H54 (cell line): ENCODE measurements around the gene LENG8.

ENCODE experiments used
- DNase-seq: peaks from one replicate; pipeline ENCODE4 v3.0.0; 2011; ENCODE audit warnings: low spot score, mixed read lengths; ENCODE audit not compliant: insufficient read length
- FAIRE-seq: peaks from 3 replicates; lab custom pipeline; 2011; peaks lifted over from hg19 to GRCh38; lab: Jason Lieb, UNC
- POLR2A ChIP-seq: IDR thresholded peaks from 2 replicates; pipeline ENCODE4 v1.6.1; 2011; ENCODE audit warnings: low read depth, mild to moderate bottlenecking, low read length

LENG8 gene

GRCh38 chr19:54429176-54429495 lies 19.9 kb upstream of the LENG8 start:
- 0 out of 2 replicates have a peak, but pooled peaks have one; percentile 7 for TF ChIP-seq POLR2A
- DNase-seq = no peak
- FAIRE-seq = no peak

DNA sequence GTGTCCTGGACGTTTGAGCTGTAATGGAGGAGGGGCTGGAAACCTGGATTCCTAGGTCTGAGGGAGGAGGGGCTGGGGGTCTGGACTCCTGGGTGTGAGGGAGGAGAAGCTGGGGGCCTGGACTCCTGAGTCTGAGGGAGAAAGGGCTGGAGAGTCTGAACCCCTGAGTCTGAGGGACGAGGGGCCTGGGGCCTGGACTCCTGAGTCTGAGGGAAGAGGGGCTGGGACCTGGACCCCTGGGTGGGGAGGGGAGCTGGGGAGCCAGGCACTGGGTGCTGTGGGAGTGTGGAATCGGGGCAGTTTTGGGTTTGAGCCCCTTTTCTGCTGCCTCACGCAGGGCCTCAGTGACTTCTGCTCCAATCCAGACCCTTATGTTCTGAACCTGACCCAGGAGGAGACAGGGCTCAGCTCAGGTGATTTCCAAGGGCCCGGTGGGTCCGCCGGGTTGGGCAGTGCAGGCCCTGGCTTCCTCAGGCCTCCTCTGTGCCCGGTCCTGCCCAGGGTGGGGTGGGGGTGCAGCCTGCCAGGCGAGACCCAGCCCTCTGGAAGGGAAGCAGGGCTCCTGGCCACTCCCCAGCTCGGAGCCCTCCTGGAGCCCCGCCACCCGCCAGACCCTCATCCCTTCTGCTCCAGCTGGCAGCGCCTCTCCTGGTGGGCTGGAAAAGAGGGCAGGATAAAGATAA lies 19.3 kb upstream of the LENG8 start:
- FAIRE-seq = no peak
- no peak for DNase-seq

GRCh38 chr19:54430306-54431254 lies 18.4 kb upstream of the LENG8 start:
- DNase-seq (no peak), FAIRE-seq (no peak)
- TF ChIP-seq POLR2A = no peak; the same call in 1 of the 2 replicates

More for the DNA sequence above, 19.3 kb upstream of the LENG8 start:
- no peak for TF ChIP-seq POLR2A

DNA sequence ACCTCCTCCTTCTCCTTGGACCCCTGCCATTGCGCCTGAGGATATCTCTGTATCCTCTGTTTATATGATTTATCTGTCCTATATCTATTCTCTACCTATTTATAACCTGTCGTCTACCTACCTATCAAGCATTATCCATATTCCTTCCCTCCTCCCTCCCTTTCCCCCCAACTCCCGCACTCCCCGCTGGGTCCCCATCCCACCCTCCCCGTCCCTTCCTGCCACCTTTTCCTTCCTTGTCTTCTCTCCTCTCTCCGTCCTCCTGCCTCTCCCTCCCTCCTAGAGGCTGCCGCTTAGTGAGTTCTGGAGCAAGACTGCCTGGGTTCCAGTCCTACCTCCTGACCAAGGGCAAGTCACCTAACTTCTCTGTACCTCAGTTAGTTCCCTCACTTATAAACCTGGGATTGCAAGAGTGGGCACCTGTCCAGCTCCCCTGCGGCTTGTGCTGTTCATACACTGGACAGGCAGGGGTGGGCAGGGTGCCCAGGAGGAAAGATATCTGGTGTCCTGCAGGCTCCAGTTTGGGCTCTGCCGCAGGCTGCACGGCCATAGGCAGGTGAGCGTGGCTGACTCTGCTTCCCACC lies 17.7 kb upstream of the LENG8 start:
- no peak for TF ChIP-seq POLR2A
- FAIRE-seq (no peak), DNase-seq (no peak)

- TF ChIP-seq POLR2A = no peak
- FAIRE-seq (no peak), DNase-seq (no peak)
Measured at GRCh38 chr19:54432144-54432738, 16.8 kb upstream of the LENG8 start.

DNA sequence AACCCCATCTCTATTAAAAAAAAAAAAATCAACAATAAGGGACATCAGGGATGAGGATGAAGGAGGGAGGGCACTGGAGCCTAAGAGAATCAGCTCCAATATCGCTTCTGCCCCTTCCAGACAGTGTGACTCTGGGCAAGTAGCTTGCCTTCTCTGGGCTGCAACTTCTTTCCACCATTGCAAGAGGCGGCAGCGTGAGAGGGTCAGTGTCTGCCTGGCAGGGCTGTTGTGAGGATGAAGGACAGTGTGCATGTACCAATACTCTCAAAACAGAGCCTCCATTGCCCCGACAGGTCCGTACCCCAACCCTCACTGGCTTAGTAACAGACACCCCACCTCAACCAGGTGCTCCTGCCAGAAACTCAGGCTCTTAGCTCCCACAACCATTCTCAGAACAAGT lies 15.3 kb upstream of the LENG8 start:
- DNase-seq (no peak), FAIRE-seq (no peak)
- TF ChIP-seq POLR2A = no peak

GRCh38 chr19:54434112-54434872 lies 14.7 kb upstream of the LENG8 start:
- DNase-seq (no peak), FAIRE-seq (no peak)
- TF ChIP-seq POLR2A = no peak

DNA sequence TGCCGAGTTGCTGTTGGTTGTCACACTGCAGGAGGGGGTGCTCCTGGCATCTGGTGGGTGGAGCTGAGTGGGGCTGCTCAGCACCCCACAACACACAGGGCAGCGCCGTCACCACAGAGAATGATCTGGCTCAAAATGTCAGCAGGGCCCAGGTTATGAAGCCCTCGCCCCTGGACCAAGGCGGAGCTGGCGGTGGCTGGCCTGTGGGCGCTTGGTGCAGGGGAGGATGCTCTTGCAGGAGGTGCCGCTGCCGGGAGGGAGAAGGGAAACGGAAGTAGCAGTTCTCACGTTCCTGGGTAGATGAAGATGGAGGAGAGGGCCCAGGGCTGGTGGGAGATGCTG lies 14.2 kb upstream of the LENG8 start:
- TF ChIP-seq POLR2A = no peak
- DNase-seq = no peak
- FAIRE-seq = no peak

- no peak for TF ChIP-seq POLR2A
- DNase-seq = no peak
- FAIRE-seq = no peak
Measured at GRCh38 chr19:54435551-54436016, 13.4 kb upstream of the LENG8 start.

DNA sequence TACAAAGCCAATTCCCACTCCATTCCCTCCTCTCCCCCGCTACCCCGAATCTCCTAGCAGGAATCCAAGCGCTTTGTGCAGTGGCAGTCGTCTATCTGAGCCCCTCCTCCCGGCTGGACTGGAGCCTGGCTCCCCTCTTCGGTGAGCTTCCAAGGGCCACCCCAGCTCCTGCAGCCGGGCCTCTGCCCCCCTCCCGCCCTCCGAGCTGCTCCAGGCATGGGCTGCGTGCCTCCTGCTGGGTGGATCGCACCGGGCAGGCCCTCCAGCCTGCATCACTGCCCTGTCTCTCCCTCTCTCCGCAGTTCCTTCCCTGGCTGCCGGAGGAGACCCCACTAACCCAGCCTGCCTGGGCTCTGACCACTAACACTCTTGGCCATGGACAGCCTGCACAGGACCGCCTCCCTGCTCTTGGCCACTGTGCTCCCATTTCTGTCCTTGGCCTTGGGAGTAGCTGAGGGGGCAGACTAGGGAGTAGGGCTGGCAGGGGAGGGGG lies 12.9 kb upstream of the LENG8 start:
- TF ChIP-seq POLR2A = no peak
- no peak for FAIRE-seq

DNA sequence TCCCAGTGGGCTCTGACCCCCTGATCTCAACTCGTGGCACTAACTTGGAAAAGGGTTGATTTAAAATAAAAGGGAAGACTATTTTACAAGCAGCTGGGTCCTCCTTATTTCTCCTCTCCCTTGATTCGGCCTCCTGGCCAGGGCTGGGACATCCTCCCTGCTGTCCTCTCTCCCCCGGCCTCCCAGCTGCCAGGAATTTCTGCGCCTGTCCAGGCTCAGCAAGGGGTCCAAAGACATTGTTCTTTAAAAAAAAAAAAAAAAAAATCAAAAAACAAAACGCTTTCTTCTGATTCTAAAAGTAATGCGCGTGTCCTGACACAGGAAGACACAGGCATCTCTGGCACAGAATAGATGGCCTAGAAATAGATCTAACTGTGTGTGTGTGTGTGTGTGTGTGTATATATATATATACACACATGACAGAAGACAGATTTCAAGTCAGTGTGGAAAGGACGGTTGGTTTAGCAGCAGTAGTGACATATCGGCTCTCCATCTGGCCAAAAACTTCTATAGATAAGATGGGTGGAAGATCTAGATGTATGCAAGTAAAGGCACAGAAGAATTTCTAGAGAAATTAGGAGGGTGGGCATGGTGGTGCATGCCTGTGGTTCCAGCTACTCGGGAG lies 12.3 kb upstream of the LENG8 start:
- TF ChIP-seq POLR2A = no peak
- DNase-seq = no peak
- no peak for FAIRE-seq

More for the DNA sequence above, 12.9 kb upstream of the LENG8 start:
- DNase-seq = no peak

- no peak for TF ChIP-seq POLR2A
- FAIRE-seq (no peak), DNase-seq (no peak)
Measured at GRCh38 chr19:54439174-54439851, 9.7 kb upstream of the LENG8 start.
